OCI-LY1 (cell line): Measurements from ENCODE around the gene SCGB3A1.

ENCODE experiments used
- EZH2 ChIP-seq: fragments of 200-600 bp; sonication (generic), shearing (Covaris generic); IDR thresholded peaks from 2 replicates; pipeline ENCODE4 v1.8.0; 2017; ENCODE audit warnings: borderline replicate concordance, mixed run types, mild to moderate bottlenecking, antibody characterized with exemption, low read length, moderate library complexity, mixed read lengths
- TF ChIP-seq, protein P1 (sequence below): fragments of 200-600 bp; sonication (generic), shearing (Covaris generic); IDR thresholded peaks from 2 replicates; pipeline ENCODE4 v1.5.1; 2017; ENCODE audit warnings: mild to moderate bottlenecking, antibody characterized with exemption, low read length, moderate library complexity, mixed read lengths

DNA sequence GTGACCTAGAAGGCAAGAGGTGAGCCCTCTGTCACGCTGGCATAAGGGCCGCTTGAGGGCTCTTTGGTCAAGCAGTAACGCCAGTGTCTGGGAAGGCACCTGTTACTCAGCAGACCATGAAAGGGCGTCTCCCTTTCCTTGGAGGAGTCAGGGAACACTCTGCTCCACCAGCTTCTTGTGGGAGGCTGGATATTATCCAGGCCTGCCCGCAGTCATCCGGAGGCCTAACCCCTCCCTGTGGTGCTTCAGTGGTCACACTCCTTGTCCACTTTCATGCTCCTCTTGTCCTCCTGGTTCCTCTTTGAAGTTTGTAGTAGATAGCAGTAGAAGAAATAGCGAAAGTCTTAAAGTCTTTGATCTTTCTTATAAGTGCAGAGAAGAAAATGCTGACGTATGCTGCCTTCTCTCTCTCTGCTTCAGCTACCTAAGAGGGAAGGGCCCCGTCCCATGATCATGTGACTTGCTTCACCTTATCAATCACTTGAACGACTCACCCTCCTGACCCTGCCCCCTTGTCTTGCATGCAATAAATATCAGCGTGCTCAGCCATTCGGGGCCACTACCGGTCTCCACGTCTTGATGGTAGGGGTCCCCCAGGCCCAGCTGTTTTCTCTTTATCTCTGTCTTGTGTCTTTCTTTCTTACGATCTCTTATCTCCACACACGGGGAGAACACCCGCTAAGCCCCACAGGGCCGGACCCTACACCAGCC lies 16.7 kb upstream of the SCGB3A1 start:
- TF ChIP-seq, protein P1, sequence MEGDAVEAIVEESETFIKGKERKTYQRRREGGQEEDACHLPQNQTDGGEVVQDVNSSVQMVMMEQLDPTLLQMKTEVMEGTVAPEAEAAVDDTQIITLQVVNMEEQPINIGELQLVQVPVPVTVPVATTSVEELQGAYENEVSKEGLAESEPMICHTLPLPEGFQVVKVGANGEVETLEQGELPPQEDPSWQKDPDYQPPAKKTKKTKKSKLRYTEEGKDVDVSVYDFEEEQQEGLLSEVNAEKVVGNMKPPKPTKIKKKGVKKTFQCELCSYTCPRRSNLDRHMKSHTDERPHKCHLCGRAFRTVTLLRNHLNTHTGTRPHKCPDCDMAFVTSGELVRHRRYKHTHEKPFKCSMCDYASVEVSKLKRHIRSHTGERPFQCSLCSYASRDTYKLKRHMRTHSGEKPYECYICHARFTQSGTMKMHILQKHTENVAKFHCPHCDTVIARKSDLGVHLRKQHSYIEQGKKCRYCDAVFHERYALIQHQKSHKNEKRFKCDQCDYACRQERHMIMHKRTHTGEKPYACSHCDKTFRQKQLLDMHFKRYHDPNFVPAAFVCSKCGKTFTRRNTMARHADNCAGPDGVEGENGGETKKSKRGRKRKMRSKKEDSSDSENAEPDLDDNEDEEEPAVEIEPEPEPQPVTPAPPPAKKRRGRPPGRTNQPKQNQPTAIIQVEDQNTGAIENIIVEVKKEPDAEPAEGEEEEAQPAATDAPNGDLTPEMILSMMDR, result no peak
- no peak for TF ChIP-seq EZH2
